Activated CD8-positive, alpha-beta memory T cell treated with anti-CD3 and anti-CD28 coated beads, Interleukin-2, amount 50 U/mL, for 24 hours (primary cell): ENCODE data around the gene OSBPL10.

Experiments
- DNase-seq: peaks from one replicate; pipeline ENCODE4 v3.0.0-alpha.2; 2020; ENCODE audit errors: extremely low read depth

OSBPL10 gene

GRCh38 chr3:31988271-31988670, 7.2 kb upstream of the OSBPL10 start:
- no peak for DNase-seq

GRCh38 chr3:31985831-31986230, 4.8 kb upstream of the OSBPL10 start:
- no peak for DNase-seq

GRCh38 chr3:31984321-31984720, 3.3 kb upstream of the OSBPL10 start:
- no peak for DNase-seq

GRCh38 chr3:31980530-31981205, 394 bp downstream of the OSBPL10 start:
- no peak for DNase-seq

GRCh38 chr3:31979001-31979697, 1.9 kb downstream of the OSBPL10 start:
- no peak for DNase-seq

GRCh38 chr3:31978553-31978952, 2.5 kb downstream of the OSBPL10 start:
- DNase-seq, result no peak

- no peak for DNase-seq
Measured at GRCh38 chr3:31977736-31978135, 3.3 kb downstream of the OSBPL10 start.

GRCh38 chr3:31976302-31976701, 4.8 kb downstream of the OSBPL10 start:
- DNase-seq, result no peak

GRCh38 chr3:31974964-31975363, 6.1 kb downstream of the OSBPL10 start:
- no peak for DNase-seq

GRCh38 chr3:31974471-31974870, 6.6 kb downstream of the OSBPL10 start:
- DNase-seq, result no peak

- no peak for DNase-seq
Measured at GRCh38 chr3:31973837-31974236, 7.2 kb downstream of the OSBPL10 start.

- DNase-seq, result no peak
Measured at GRCh38 chr3:31973081-31973480, 8.0 kb downstream of the OSBPL10 start.

- DNase-seq, result no peak
Measured at GRCh38 chr3:31971607-31972006, 9.5 kb downstream of the OSBPL10 start.

- DNase-seq, result no peak
Measured at GRCh38 chr3:31968927-31969418, 12.1 kb downstream of the OSBPL10 start.

- DNase-seq, result no peak
Measured at GRCh38 chr3:31968369-31968926, 12.6 kb downstream of the OSBPL10 start.

- DNase-seq, result no peak
Measured at GRCh38 chr3:31967592-31967991, 13.5 kb downstream of the OSBPL10 start.

GRCh38 chr3:31966978-31967591, 14.0 kb downstream of the OSBPL10 start:
- no peak for DNase-seq

GRCh38 chr3:31962801-31963205, 18.3 kb downstream of the OSBPL10 start:
- DNase-seq, result no peak

GRCh38 chr3:31960793-31961431, 20.1 kb downstream of the OSBPL10 start:
- DNase-seq, result no peak

GRCh38 chr3:31959951-31960792, 20.9 kb downstream of the OSBPL10 start:
- DNase-seq, result no peak

GRCh38 chr3:31959251-31959650, 21.8 kb downstream of the OSBPL10 start:
- no peak for DNase-seq
